HG03025 (cell line): ENCODE results near the gene HBQ1.
"Not testable (repeated sequence)": the region's sequence is repeated elsewhere in the genome, so short reads cannot be mapped to it uniquely, and the experiment has no call there.

ENCODE experiments used
- ATAC-seq: cut with Tn5 transposase; IDR thresholded peaks from one replicate; pipeline ENCODE4 v1.9.1; 2021; ENCODE audit warnings: mild to moderate bottlenecking, moderate library complexity; ENCODE audit not compliant: unreplicated experiment, low FRiP score

Gene HBQ1

GRCh38 chr16:160242-160641 is 20.0 kb upstream of the HBQ1 start:
- ATAC-seq, result not testable (repeated sequence)

GRCh38 chr16:160691-161190 is 19.5 kb upstream of the HBQ1 start:
- ATAC-seq, result no peak

GRCh38 chr16:162271-162991 is 17.8 kb upstream of the HBQ1 start:
- no peak for ATAC-seq

- ATAC-seq, result not testable (repeated sequence)
These were observed 17.1 kb upstream of the HBQ1 start for GRCh38 chr16:163139-163538.

GRCh38 chr16:163696-164095 is 16.6 kb upstream of the HBQ1 start:
- ATAC-seq, result not testable (repeated sequence)

GRCh38 chr16:164134-164823 is 16.0 kb upstream of the HBQ1 start:
- ATAC-seq, result not testable (repeated sequence)

GRCh38 chr16:164827-165538 is 15.3 kb upstream of the HBQ1 start:
- no peak for ATAC-seq

GRCh38 chr16:165539-166374 is 14.5 kb upstream of the HBQ1 start, which contains the start of gene HBM:
TSS of gene HBM (plus strand) at chr16:165978. CDS start at chr16:165998, 20 bp downstream.
- no peak for ATAC-seq

GRCh38 chr16:166375-167121 is 13.7 kb upstream of the HBQ1 start:
- ATAC-seq, result no peak

GRCh38 chr16:167122-167690 is 13.1 kb upstream of the HBQ1 start:
- ATAC-seq, result no peak

- no peak for ATAC-seq
These were observed 11.8 kb upstream of the HBQ1 start for GRCh38 chr16:168424-168823.

GRCh38 chr16:169014-169413 is 11.2 kb upstream of the HBQ1 start:
- ATAC-seq, result no peak

- ATAC-seq, result not testable (repeated sequence)
These were observed 10.2 kb upstream of the HBQ1 start for GRCh38 chr16:170088-170507.

- ATAC-seq, result no peak
These were observed 9.5 kb upstream of the HBQ1 start for GRCh38 chr16:170788-171187.

GRCh38 chr16:172374-172941 is 7.8 kb upstream of the HBQ1 start, which contains the start of gene HBA2:
TSS of gene HBA2 (plus strand) at chr16:172876. CDS start at chr16:172913, 37 bp downstream.
- ATAC-seq, result not testable (repeated sequence)

- not testable (repeated sequence) for ATAC-seq
These were observed 6.9 kb upstream of the HBQ1 start for GRCh38 chr16:173211-173854.

GRCh38 chr16:173928-174769 is 6.1 kb upstream of the HBQ1 start:
- not testable (repeated sequence) for ATAC-seq
